UCSD-AML1 (cell line): ENCODE data around the gene RNF2.

Experiments used
- DNase-seq: peaks from one replicate; lab custom pipeline; 2025; ENCODE audit not compliant: unreplicated experiment; lab: John Stamatoyannopoulos, UW

Gene RNF2

GRCh38 chr1:185091480-185091879 lies 46.1 kb downstream of the RNF2 start:
- DNase-seq, result no peak

DNA sequence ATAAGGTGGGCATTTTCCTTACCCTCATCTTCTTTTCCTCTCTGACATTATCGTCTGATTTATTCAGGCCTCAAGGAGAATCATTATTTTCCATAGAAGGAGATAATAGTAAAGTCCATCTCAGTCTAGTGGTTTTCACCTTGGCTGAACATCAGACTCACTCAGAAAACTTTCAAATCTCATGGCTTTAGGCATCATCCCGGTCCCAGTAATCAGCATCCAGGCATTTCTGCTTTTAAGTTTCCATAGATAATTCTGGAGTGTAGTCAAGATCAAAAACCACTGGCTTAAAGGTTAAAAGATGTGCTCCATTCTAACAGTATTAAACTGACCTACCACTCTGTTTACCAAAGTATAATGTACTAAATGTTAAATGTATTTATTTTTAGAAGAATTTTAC lies 49.4 kb downstream of the RNF2 start:
- DNase-seq, result no peak

- DNase-seq, result no peak
Measured at GRCh38 chr1:185096531-185096930, 51.2 kb downstream of the RNF2 start.

DNA sequence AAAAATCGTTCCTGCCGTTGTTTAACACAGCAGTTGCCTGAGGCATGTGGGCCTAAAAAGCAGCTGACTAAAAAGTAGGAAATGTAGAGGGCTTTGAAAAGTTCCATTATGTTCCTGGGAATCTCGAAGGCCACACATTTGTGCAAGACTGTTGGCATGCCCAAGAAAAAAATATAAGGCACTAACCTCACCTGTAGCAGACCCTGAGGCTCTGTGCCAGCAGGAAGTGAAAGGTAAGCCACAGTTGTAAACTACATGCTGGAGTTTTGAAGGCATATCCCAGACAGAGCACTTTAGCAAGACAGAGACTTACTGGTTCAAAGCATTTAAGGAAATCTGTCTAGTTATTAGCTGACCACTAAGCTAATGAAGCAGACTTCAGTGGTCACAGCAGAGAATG lies 58.7 kb downstream of the RNF2 start:
- no peak for DNase-seq

GRCh38 chr1:185105121-185105520 lies 59.8 kb downstream of the RNF2 start:
- no peak for DNase-seq

DNA sequence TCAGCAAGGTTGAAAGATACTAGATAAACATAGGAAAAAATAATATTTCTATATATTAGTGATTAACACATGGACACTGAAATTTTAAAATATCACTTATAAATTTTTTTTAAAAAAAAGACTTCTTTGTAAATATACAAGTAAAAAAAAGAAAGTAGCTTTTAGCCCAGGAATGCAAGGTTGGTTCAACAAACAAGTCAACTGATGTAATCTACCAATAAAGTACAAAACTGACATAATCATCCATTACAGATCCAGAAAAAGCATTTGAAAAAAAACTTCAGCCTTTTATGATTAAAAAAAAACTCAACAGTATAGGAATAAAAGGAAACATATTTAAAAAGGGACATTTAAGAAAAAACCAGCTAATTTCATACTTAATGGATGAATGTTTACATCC lies 63.0 kb downstream of the RNF2 start:
- no peak for DNase-seq

DNA sequence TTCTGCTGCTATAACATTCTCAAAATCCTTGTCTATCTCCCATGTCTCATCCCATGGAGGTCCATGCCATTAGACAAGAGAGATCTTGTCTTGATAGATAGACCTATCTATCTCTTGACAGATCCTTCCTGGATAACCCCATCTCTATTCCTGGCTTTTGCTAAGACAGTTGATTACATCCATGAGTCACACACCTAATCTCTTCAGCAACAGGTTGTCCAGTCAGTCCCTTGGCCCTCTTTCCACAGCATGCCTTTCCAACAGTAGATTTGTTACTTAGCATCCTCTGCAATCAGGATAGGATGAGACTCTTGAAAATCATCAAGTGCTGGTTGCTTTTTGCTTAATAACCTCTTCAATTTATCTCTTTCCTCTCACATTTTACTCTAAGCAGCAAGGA lies 64.8 kb downstream of the RNF2 start:
- DNase-seq, result no peak

DNA sequence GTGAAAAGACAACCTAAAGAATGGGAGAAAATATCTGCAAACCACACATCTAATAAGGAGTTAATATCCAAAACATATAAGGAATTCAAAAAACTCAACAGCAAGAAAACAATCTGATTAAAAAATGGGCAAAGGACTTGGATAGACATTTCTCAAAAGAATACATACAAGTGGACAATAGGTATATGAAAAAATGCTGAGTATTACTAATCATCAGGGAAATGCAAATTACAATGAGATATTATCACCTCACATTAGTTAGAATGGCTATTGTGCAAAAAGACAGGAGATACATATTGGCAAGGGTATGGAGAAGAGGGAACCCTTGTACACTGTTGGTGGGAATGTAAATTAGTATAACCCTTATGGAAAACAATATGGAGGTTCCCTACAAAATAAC lies 66.5 kb downstream of the RNF2 start:
- DNase-seq, result no peak

GRCh38 chr1:185112356-185112755 lies 67.0 kb downstream of the RNF2 start:
- DNase-seq, result no peak

- no peak for DNase-seq
Measured at GRCh38 chr1:185129708-185130107, 84.3 kb downstream of the RNF2 start.

GRCh38 chr1:185132534-185132933 lies 87.2 kb downstream of the RNF2 start:
- no peak for DNase-seq

DNA sequence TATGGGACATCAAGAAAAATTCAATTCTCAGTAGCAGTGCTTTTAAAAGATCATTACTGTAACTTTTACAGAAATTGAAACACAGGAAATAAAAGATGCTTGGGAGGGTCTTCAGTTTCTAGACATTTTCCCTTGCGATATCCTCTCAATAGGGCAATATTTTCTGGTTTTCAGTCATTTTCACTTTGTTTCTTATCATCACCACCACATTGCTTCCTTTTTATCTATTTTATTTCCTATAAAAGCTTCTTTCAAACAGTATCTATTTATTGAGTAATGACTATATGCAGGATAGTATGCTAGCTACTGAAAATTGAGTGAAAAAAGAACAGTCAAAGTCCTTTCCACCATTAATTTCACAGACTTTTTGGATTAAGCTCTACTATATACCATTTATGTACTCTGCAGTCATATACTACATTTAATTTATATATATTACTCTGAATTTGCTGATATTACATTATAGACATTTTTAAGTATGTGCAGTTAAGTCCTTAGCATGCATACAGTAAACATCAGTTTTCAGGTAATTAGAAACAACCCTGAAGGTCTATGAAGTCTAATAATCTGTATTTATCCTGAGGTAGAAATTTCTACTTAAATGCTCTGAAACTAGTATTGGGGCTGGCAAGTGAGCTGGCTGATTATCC lies 92.7 kb downstream of the RNF2 start:
- DNase-seq, result no peak

DNA sequence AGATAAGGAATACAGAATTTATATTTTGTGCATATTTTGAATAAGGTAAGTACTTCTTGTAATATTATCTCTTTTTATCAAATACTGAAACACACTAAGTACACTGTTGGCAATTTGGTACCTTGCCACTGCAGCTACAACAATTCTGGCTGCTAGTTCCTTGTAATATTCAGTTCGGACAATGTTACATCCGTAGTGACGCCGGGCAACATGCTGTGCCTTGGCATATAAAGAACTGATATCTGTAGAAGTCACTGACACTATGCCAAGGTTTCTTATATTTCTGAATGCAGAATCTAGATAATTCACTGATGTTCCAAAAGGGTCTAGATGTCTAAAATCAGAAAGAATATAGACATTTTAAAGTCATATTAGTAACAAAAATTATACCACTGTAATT lies 93.9 kb downstream of the RNF2 start:
- DNase-seq, result no peak

DNA sequence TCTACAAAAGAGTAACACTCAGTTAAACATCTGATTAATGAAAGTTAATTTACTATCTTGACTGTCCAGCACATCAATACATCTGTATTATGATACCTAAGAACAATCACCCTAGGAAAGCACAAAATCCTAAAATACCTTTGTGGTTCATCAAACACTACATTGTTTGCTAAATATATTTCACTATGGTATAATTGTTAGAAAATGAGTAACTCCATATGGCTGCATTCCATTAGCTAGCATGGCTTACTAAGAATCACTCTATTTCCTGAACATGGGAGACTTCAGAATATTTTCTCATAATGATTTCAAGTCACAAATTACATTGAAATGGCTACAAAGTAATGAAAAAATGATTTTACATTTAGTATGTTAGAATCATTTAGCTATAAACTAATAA lies 98.9 kb downstream of the RNF2 start:
- no peak for DNase-seq

- no peak for DNase-seq
Measured at GRCh38 chr1:185151215-185151614, 105.9 kb downstream of the RNF2 start.
